HEK293T (cell line): ENCODE results near the gene PLA1A.

ENCODE experiments used
- ARNT ChIP-seq: fragments of 450-650 bp; IDR thresholded peaks from 2 replicates; pipeline ENCODE4 v1.6.1; 2017; ENCODE audit warnings: mild to moderate bottlenecking
- BHLHE40 ChIP-seq: fragments of 450-650 bp; IDR thresholded peaks from 2 replicates; pipeline ENCODE4 v1.6.1; 2016; ENCODE audit warnings: mild to moderate bottlenecking, moderate library complexity, borderline replicate concordance
- CTBP1 ChIP-seq: fragments of 450-650 bp; IDR thresholded peaks from 2 replicates; pipeline ENCODE4 v1.6.1; 2016; ENCODE audit warnings: borderline replicate concordance
- ELF4 ChIP-seq: fragments of 450-650 bp; IDR thresholded peaks from 2 replicates; pipeline ENCODE4 v1.6.1; 2017; ENCODE audit warnings: antibody characterized with exemption
- FOXK2 ChIP-seq: fragments of 450-650 bp; IDR thresholded peaks from 2 replicates; pipeline ENCODE4 v1.6.1; 2016; ENCODE audit warnings: mild to moderate bottlenecking
- NFRKB ChIP-seq: fragments of 450-650 bp; IDR thresholded peaks from 2 replicates; pipeline ENCODE4 v1.6.1; 2016; ENCODE audit warnings: mild to moderate bottlenecking, moderate library complexity
- SP1 ChIP-seq: fragments of 450-650 bp; IDR thresholded peaks from 2 replicates; pipeline ENCODE4 v1.6.1; 2017
- SUZ12 ChIP-seq: fragments of 450-650 bp; IDR thresholded peaks from 2 replicates; pipeline ENCODE4 v1.6.1; 2016; ENCODE audit warnings: mild to moderate bottlenecking
- TARDBP ChIP-seq: fragments of 450-650 bp; IDR thresholded peaks from 2 replicates; pipeline ENCODE4 v1.6.1; 2016
- ZNF384 ChIP-seq: fragments of 450-650 bp; IDR thresholded peaks from 2 replicates; pipeline ENCODE4 v1.6.1; 2016

- TF ChIP-seq BHLHE40, result no peak
- no peak for TF ChIP-seq CTBP1
- TF ChIP-seq ZNF384, result no peak
- TF ChIP-seq ARNT, result no peak
- no peak for TF ChIP-seq FOXK2
- TF ChIP-seq SP1, result no peak
- no peak for TF ChIP-seq TARDBP
- TF ChIP-seq ELF4, result no peak
- no peak for TF ChIP-seq SUZ12
- TF ChIP-seq NFRKB, result no peak
Observed at GRCh38 chr3:119620899-119621298, 23.2 kb downstream of the PLA1A start.
